NOMO-1 (cell line): ENCODE results near the gene HSFX2.
"Not testable (repeated sequence)": the region's sequence is repeated elsewhere in the genome, so short reads cannot be mapped to it uniquely, and the experiment has no call there.

Experiments
- DNase-seq, 2 experiments: peaks; one replicate each; lab custom pipeline; 2025; ENCODE audit not compliant: unreplicated experiment in 2 of 2; lab: John Stamatoyannopoulos, UW

Gene HSFX2

DNA sequence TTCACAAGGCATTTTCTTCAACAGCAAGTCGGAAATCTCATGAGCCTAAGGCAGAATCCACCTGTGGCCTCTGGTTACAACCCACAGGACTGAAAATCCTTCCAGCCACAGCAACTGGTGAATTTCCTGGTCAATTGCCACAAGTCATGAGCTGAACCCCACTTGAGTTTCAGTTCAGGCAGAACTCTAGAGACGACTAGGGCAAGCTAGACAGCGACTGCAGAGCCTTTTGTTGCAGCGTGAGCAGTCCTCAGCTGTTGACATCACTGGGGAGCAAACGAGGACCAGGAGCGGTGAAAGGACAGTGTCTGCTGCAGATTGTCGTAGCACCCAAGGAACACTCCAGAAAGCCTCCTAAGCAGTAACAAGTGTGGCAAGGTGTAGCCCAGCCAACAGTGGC lies 829 bp upstream of the HSFX2 start:
- not testable (repeated sequence) for DNase-seq

DNA sequence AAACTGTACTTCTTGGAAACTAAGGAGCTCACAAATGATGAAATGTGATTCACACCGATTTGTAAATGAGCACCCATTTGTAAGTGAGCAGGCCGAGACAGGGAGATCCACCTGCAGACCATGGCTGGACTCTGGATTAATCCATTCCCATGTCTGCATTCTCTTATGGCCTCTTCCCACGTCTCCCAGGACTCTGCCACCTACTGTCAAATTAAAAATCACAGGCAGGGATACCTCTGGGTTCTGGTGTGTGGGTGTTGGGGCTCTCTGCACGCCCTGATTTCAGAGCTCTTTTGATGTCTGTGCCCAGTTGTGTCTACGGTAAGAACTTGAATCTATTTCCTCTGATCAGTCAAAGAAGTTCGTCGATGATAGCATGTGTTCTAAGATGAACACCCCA lies 4.1 kb downstream of the HSFX2 start:
- DNase-seq = not testable (repeated sequence)

DNA sequence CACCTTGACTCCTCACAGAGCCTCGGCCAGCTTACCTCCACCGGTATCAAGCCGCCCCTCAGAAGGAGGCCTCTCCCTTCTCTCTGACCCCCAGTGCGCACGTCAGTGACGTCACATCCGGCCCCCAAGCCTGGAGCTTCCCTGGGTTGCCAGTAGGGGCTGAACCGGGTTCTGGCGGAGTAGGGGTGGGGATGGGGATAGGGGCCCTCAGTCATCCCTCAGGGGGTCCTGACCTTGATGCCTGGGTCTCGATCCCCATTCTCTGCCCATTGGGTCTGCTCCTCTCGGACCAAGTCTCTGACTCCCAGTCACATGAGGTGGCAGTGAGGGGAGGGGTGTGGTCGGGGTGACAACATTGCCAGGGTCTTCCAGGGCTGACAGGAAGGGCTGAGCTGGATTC lies 7.8 kb downstream of the HSFX2 start, which contains the start of gene MAGEA9B:
Gene MAGEA9B (minus strand): TSS at position 101 of the 400 bp plus-strand sequence. CDS start 4,280 bp downstream, outside the sequence.
- not testable (repeated sequence) for DNase-seq

DNA sequence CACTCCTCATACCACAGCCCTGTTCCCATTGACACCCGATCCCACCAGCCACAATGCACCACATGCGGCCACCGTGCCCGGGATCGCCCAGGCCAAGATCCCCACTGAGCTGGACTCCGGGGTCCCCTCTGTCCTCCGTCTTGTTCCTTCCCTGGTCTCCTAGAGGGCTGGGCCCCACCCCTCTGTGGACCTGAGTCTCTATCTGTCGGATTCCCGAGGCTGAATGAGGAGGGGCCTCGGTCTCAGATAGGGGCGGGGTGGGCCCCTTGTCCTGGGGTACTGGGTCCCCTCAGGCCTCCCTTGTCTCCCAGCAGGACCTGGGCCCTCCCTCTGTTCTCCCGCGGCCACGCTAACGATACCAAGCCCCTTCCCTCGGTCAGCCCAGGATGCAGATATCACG lies 9.5 kb downstream of the HSFX2 start:
- DNase-seq = not testable (repeated sequence)

DNA sequence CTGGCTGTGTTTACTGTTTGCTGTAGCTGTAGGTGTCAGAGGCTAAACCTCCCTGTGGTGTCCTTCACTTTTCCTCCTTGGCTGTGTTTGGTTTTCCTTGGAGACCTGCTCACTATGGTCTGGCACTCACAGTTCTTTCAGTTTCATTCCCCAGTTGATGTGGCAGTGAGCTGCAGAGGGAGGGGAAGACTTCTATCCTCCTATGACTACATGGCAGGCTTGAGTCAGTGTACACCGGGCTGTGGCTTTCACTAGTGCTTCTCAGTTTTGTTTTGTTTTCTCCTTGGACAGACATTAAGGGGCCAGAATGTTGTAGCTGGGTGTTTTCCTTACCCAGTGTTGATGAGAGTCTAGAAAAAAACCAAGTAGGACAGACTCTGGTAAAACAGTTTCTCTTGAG lies 21.7 kb downstream of the HSFX2 start:
- DNase-seq = not testable (repeated sequence)

DNA sequence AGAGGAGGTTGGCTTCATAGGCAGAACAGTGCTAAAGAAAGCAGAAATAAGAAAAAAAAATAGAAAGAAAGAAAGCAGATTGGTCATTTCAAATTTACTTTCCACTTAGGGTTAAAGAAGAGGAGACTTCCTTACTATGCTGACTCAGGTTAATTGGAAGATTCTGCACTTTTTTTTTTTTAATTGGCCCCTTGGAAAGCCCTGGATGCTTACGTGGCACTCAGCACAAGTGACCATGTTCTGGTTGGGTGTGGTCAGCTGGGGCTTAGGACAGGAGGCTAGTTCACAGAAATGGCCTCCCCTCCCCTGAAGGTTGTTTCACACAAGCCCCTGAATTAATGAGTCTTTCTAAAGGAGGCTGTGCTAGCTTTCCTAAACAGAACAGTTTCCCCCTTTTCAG lies 22.4 kb downstream of the HSFX2 start:
- no peak for DNase-seq

DNA sequence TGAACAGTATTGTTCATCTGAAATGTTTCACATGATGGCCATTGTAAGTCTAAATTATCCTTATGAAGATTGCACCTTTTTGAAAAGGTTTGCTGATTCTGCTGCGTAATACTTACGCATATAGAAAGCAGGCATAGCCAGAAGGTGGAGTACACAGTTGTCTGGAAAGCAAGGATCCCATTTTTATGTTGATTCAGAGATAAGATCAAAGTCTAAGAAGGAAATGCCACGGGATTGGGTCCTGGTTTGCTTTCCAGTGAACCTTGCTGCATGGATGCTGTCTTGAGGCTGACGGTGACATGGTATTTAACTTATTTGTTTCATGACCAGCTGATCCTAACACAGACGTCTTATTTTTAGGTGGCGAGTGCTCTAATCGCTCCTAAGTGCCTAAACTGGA lies 23.3 kb downstream of the HSFX2 start:
- DNase-seq = no peak

DNA sequence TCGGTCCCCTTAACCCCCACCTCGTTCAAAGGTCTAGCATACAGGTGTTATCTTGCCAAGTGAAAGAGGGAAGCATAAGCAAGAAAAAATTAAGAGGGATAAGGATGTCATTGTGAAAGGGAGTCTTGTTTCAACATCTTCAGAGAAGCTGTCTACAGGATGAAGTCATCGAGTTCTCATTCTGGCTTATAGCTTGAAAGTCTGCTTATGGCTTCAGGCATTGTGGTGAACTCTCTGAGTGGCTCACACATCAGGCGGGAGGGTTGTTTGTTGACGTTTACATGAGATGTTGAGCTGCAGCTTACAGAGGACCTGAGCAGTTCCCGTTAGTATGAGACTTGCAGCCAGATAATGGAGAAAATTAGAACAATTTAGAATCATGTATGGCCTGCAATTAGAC lies 24.4 kb downstream of the HSFX2 start:
- no peak for DNase-seq

DNA sequence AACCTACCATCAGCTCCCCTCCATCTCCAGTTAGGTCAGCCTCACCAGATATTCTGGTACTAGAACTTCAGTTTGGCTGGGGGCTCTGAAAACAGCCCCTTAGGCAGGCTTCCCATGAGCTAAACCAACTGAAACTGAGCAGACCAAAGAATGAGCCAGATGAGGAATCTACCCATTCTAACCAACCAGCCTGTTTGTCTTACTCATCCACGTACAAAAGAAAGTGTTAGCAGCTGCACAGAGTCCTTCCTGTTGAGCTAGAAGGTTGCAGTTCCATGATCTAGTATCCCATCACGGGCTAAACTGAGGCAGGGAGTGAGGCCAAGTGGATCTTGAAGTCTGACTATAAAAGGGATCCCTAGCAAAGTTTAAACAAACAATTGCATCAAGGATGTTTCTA lies 25.3 kb downstream of the HSFX2 start:
- DNase-seq = no peak

DNA sequence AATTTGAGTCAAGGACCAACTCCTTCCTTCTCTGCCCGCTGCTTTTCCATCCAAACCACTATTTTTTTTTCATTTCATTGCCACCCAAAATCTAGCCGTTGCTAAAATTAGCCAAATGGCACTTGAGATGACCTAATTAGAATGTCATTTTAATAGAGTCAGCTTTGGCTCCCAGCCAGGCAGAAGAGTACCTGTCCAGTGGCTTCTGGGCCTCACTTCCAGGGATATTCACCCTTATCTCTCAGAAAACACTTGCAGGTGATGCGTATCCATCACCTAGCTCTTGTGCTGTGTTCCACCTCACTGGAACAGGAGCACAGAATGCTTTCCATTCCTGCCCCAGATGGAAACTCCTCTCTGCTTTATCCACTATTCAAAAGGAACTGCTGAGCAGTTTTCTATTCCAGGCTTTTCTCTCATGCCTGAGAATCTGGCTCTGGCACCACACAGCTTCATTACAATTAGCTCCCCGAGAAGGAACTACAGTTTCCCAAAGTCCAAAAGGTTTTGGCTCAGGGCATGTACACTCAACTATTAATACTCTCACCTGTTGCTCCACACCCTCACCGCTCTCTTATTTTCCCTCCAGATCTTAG lies 26.3 kb downstream of the HSFX2 start:
- DNase-seq = no peak

DNA sequence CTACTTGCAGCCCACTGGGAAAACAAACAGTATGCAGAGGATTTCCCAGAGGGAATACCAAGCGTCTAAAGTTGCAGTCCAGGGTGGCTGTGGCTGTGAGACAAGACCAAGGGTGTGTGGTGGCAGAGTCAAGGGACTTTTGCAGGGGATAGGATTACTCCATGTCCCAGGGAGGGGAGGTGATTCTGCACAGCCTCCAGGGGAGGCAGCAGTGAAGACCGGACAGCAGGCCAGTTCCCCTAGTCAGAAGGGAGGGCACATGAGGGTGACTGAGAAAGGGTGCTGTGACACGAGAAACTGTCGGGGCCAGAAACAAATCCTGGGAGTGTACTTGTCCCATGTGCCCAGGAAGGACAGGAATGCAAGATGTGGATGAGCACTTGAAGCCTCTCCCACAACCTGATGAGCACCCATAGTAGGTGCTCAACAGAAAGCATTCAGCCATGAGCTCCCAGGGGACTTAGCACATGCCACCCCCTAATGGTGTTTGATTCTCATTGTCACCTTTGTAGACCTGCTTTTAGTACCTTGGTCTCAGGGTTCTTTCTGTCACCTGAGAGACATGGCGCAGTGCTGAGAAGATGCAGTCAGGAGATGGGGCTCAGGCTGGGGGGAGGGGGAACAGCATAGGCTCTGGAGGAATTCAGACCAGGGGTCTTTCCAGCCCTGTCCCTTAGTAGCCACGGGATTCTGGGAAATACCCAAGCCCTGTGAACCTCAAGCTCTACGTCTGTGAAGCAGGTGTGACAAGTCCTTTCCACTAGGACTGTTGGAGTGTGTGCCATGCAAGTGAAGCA lies 27.3 kb downstream of the HSFX2 start:
- no peak for DNase-seq

DNA sequence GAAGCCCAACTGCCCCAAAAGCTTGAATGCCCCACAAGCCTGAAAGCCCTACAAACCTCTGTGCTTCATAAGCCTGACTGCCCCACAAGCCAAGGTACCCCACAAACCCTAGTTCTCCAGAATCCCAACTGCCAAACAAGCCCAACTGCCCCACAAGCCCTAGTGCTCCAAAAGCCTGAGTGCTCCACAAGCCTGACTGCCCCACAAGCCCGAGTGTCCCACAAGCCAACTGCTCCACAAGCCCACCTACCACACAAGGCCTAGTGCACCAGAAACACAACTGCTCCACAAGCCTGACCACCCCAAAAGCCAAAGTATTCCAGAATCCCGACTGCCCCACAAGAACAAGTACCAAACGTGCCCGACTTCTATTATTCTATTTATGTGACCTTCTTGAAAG lies 31.8 kb downstream of the HSFX2 start:
- no peak for DNase-seq

DNA sequence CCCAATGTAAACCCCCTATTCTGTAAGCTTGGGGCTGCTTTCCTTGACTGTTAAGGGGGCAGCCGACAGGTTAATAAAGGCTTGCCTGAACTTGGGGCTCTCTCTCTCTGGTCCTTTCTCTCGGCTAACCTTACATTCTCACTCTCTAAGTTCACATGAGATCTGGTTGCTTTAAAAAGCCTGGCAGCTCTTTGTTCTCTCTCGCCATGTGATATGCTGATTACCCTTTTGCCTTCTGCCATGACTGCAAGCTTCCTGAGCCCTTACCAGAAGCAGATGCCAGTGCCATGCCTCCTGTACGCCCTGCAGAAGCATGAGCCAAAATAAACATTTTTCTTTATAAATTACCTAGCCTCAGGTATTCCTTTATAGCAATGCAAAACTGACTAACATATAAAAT lies 39.9 kb downstream of the HSFX2 start:
- not testable (repeated sequence) for DNase-seq

DNA sequence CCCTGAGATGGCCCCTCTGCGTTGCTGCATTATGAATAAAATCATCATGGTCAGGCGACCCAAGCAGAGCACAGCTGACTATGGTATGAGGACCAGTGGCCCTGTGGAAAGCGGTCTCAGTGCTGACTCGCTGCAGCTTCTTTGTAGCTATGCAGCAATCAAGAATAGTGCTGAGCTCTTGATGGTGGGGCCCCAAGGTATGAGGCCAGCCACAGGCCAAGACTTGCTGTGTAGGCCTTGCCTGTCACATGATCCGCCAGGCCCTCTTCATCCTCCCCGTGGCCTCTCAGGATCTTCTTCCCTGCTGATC lies 43.2 kb downstream of the HSFX2 start:
- not testable (repeated sequence) for DNase-seq

DNA sequence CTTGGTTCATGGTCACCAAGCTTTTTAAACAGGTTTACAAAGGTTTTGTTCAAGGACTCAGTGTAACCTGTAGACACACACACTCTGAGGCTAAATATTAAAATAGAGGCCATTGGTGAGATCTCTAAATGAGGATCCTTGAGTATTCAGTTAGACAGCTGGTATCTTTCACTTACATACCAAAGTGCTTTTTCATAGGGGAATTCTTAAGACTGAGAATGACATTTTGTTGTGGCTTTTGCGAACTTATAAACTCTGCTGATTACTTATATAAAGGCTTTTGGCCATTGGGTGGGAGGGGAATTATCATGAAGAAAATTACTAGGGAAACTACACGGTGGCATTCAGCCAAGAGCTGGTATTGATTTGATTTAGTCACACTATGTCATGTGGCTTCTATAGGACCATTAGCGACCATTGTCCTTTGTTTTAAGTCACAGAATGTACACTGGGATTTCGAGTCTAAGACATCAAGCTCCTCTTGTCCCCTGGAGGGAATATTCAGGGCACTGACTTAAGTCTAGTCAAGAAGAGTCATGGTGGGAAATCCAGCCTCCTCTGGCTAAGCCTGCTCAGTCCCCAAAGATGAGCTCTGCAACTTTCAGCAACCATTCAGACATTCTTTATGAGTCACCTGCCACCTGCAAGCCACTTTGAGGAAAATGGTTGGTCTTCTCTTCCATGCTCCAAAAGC lies 43.7 kb downstream of the HSFX2 start:
- DNase-seq = not testable (repeated sequence)

DNA sequence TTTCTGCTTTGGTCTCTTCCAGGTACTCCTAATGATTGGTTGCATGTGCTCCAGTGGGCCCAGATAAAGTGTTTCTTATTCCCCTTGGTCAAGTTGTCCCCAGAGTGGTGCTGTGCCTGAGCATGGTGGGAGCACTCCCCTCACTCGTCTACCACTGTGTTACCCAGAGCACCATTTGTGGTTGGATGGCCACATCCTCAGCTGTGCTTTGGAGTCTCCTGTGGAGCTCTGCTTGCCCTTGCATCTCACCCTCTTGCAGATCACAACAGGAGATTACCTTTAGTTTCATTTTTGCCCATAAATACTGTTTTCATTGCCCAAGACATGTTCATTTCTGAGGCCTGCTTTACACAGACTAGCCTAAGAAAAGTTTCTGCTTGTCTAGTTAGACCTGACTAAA lies 44.7 kb downstream of the HSFX2 start:
- DNase-seq = not testable (repeated sequence)

DNA sequence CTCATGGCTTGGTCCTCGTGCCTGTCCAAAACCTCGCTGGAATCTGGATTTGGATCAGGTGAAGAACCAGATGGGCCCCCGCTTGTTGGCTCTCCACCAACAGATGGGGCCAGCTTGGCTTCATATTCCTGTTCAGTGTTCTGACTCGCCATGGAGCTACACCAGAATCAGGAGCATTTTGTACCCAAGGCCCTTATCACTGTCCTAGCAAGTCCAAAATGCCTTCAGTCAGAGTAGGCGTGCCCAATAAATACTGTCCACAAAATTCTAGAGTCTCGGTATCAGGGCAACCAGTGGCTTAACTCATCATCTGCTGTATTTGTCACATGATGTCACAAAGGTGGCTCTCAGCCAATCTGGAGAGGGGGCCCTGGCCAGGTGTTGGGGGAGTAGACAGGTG lies 45.4 kb downstream of the HSFX2 start, which contains the start of gene HSFX3:
Gene HSFX3 (minus strand): TSS at position 224 of the 400 bp plus-strand sequence. CDS start 72 bp downstream, at position 152.
- DNase-seq = not testable (repeated sequence)

DNA sequence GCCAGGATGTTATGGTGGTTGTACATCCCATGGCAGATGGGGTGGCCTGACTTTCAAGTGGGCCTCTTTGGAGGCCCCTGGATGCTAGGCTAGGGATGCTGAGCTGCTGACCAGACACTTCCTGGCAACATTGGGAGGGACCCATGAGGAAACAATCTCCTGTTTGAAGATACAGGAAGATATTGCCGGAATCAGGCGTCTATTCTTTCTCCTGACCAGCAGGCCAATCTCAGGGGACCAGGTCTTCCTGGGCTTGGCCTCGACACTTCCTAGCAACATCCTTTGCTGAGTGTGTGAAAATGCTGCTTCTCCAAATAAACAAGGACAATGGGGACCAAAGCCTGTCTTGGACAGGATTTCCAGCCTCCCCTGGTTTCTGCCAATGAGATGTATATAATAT lies 47.3 kb downstream of the HSFX2 start:
- DNase-seq = not testable (repeated sequence)

DNA sequence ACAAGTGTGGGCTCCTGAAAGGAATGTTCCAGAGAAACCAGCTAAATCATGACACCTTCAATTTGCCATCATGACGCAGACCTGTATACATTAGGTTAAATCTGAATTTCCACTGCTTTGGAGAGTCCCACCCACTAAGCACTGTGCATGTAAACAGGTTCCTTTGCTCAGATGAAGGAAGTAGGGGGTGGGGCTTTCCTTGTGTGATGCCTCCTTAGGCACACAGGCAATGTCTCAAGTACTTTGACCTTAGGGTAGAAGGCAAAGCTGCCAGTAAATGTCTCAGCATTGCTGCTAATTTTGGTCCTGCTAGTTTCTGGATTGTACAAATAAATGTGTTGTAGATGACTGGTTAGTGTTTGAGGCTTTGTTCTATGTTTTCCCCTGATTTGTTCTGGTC lies 48.2 kb downstream of the HSFX2 start:
- DNase-seq = not testable (repeated sequence)

DNA sequence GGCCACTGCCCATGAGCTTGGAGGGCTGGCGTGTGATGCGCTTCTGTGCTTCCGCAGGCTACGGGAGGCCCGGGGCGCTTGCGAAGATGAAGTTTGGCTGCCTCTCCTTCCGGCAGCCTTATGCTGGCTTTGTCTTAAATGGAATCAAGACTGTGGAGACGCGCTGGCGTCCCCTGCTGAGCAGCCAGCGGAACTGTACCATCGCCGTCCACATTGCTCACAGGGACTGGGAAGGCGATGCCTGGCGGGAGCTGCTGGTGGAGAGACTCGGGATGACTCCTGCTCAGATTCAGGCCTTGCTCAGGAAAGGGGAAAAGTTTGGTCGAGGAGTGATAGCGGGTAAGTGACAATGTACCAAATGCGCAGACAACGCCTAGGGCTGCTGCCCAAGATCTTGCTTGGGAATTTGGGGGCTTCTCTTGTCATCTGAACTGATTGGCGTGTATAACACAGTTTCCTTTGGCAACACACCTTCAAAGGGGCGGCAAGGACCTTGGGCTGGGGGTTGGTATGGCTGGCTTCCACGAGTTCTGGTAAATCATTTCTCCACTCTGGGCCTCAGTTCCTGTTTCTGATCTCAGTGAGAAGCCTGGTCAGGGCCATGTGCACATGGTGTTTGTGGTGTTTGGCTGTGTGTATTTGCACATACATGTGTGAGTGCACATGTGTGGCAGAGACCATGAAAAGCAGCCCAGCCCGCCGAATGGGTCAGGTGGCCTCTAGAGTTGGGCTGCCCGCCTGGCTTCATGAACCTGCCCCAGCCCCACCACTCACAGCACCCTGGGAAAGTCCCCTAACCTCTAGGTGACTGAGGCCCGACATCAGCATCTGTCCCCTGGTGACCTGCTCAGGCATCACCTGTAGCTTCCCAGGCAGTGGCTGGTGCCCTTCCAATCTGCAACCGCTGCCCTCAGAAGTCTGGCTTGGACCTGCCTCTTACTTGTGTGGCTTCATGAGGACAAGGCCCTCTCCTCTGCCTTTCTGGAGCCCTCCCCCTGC lies 49.3 kb downstream of the HSFX2 start:
- DNase-seq = not testable (repeated sequence)
